ENCODE results near the gene TEX55.

- TF ChIP-seq POLR2A (IDR thresholded peaks at IDR 0.05) = no peak
- TF ChIP-seq CTCF (IDR thresholded peaks at IDR 0.05) = no peak
Observed at GRCh38 chr3:119187266-119187665, 41.3 kb downstream of the TEX55 start.

Data from vagina (tissue), 2 donors.